GM21619 (cell line): Measurements from ENCODE around the gene ABAT.
"Not testable (repeated sequence)": the region's sequence is repeated elsewhere in the genome, so short reads cannot be mapped to it uniquely, and the experiment has no call there.

Source experiments
- ATAC-seq: cut with Tn5 transposase; IDR thresholded peaks from one replicate; pipeline ENCODE4 v1.9.1; 2021; ENCODE audit not compliant: unreplicated experiment

Gene ABAT

GRCh38 chr16:8739151-8739550, 64.7 kb downstream of the ABAT start:
- ATAC-seq = no peak

GRCh38 chr16:8739989-8740704, 65.7 kb downstream of the ABAT start:
- ATAC-seq = no peak

- ATAC-seq = no peak
These were observed 66.4 kb downstream of the ABAT start for GRCh38 chr16:8740775-8741355.

DNA sequence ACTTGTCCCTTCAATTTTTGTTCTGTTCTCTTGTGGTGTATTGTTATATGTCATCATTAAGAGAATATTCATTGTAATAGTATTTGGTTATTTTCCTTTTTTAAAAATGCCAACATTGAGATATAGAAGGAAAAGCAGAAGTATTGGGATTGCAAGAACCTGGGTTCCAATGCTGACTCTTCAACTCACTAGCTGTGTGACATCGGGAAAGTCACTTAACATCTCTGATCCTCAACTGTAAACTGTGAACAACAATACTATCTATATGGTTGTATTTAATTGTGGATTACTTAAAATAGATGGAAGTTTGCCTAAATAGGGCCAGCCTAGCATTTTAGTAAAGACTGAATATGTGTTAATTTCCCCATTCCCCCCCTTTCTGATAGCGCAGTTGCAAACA, 67.2 kb downstream of the ABAT start:
- no peak for ATAC-seq

- ATAC-seq = no peak
These were observed 67.7 kb downstream of the ABAT start for GRCh38 chr16:8742068-8742467.

GRCh38 chr16:8748944-8749343, 74.5 kb downstream of the ABAT start:
- not testable (repeated sequence) for ATAC-seq

- no peak for ATAC-seq
These were observed 77.3 kb downstream of the ABAT start for GRCh38 chr16:8751481-8752311.

- no peak for ATAC-seq
These were observed 78.3 kb downstream of the ABAT start for GRCh38 chr16:8752706-8753105.

DNA sequence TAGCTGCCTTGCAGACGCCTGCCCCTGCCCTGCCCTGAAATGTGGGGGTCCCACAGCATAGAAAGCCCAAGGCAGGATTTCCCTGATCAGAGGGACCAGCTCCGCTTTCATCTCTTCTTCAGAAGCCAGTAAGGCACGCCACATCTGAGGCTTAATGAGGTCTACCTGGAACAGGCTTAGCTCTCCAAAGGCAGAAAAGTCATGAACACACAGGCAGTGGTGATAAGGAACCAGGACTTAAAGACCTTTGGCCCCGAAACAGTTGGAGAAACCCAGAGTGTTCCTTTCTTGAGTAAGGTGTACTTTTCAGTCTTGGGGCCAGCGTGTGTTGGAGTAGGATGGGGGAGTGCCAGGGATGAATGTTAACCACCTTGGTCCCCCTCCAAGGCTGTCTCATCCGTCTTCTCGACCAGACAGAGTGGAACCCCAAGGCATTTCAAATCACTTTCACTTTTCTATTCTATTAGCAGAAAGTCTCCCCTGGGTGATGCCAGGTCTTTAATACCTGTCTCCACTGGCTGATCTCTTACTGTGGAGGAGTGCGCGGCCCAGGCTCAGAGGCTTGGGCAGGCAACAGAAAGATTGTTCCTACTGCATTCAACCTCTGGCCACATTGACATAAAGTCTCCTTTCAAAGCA, 79.1 kb downstream of the ABAT start:
- ATAC-seq = no peak

DNA sequence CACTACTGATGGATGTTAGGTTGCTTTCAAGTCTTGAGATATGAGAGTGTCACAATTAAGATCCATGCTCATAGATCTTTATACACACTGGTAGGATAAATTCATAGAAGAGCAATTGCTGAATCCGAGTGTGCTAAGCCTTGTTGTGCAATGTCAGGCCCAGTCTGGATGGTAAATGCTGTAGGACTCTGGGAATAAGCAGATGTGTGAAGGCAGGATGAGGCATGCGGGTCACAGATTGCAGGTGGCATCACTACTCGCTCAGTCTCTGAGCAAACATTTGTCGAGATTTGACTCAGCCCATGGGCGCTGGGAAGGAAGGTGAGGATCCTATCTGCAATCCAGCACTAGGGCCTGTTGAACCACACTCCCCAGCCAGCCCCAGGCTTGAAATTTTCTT, 82.3 kb downstream of the ABAT start:
- no peak for ATAC-seq

GRCh38 chr16:8758022-8758421, 83.6 kb downstream of the ABAT start:
- no peak for ATAC-seq

DNA sequence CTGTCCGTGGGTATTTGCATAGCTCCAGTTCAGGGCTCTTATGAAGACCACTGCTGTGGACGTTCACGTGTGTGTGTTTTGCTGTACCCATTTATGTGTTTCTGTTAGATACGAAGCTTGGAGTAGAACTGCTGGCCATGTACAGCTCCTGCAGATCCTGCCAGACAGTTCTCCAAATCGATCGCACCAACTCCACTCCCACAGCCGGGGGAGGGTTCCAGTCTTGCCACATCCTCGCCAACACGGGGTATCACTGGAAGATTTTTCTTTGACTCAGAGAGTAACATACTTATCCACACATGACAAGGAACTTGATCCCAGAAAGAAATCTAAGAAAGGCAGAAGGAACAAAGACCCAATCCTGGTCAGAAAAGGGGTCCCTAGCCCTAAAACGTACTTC, 85.6 kb downstream of the ABAT start:
- ATAC-seq = no peak

- ATAC-seq = no peak
These were observed 86.7 kb downstream of the ABAT start for GRCh38 chr16:8761078-8761477.

DNA sequence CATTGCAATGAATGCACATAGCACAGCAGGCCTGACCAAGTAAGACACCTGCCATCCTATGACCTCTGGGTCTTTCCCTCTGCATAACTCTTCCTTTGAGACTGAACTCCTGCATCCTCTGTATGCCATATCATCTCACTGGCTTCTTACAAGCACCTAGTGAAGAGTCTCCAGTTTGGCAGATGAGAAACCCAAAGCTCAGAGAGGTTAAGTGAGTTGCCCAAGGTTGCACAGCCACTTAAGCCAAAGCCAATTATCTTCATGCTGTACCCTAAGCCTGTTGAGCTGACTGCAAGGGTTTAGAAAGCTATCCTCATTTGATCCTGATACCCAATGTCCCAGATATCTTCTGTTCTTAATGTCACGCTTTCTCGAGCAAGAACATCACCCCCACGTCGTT, 87.8 kb downstream of the ABAT start:
- no peak for ATAC-seq

DNA sequence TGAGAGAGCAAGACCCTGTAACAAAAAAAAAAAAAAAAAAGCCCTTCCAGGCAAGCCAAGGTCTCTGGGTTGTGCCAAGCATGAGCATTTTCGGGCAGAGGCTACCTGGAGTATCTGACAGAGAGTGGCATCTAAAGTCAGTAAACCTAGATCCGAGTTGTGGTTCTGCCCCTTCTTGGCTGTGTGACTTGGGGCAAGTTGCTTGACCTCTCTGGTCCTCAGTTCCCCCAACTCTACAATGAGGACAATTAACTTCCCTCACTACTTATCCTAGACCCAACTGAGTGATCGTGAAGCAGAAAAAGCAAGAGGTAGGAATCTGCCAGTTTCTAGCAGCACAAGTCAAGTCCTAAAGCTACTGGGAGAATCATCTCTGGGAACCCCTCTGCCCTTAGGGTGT, 88.7 kb downstream of the ABAT start:
- no peak for ATAC-seq

GRCh38 chr16:8763899-8764298, 89.5 kb downstream of the ABAT start:
- no peak for ATAC-seq

GRCh38 chr16:8764525-8765250, 90.3 kb downstream of the ABAT start:
- ATAC-seq = no peak

- no peak for ATAC-seq
These were observed 92.8 kb downstream of the ABAT start for GRCh38 chr16:8767176-8767575.

DNA sequence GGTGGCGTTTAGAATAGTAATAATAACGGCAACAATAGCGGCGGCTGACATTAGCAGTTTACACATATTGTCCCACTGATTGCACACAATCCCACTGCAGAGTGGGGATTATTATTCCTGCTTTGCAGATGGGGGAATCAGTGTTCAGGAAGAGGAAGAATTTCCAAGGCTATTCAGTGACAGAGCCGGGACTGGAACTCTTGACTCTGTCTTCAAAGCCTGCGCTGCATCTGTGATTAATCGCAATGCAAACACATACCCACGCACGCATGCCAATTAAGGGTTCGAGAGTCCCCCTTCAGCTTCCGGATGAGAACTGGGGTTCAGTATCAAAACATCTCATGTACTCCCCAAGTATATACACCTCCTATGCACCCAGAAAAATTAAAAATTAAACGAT, 93.9 kb downstream of the ABAT start:
- ATAC-seq = no peak

GRCh38 chr16:8768692-8769091, 94.3 kb downstream of the ABAT start:
- no peak for ATAC-seq

- ATAC-seq = no peak
These were observed 99.1 kb downstream of the ABAT start for GRCh38 chr16:8773537-8773936.
